Stimulated activated CD4-positive, alpha-beta T cell treated with anti-CD3 and anti-CD28 coated beads, Interleukin-4, amount 100 ng/mL, for 48 hours (primary cell): Measurements from ENCODE around the gene CHD5.
A peak's percentile ranks its signal among the peaks of the same experiment; 100 is the strongest.

Experiments used
- DNase-seq, 2 donors: peaks; one replicate each; pipeline ENCODE4 v3.0.0-alpha.2; 2020; ENCODE audit warnings: low read depth in 2 of 2

The CHD5 gene

DNA sequence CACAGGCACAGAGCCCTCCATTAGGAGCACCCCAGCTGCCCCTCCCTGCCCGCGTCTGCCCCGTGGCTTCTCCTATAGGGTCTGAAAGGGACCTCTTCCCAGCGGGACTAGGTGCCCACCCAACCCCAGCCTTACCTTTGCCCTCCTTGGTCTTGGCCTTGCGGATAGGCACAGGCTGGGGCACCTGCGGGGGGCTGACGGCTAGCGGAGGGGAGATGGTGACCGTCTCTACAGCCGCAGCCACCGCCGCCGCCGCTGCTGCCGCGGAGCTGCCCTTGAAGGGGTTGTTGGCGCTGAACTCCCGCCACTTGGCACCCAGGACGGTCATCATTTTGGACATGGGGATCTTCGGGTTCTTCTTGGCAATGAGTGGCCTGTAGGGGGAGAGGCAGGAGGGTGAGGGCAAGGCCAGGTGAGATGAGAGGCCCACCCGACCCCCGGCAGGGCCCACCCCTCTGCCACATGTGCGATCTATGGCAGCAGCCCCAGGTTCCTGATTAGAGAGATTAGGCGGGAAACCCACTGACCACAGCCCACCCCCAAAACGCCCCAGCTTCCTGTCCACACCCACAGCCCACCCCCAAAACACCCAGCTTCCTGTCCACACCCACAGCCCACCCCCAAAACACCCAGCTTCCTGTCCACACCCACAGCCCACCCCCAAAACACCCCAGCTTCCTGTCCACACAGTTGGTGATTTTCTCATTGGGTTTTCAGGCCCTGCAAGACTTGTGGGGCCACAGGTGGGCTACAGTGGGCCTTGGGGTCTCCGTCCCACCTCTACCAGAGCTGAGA, 25.4 kb downstream of the CHD5 start:
- no peak for DNase-seq

DNA sequence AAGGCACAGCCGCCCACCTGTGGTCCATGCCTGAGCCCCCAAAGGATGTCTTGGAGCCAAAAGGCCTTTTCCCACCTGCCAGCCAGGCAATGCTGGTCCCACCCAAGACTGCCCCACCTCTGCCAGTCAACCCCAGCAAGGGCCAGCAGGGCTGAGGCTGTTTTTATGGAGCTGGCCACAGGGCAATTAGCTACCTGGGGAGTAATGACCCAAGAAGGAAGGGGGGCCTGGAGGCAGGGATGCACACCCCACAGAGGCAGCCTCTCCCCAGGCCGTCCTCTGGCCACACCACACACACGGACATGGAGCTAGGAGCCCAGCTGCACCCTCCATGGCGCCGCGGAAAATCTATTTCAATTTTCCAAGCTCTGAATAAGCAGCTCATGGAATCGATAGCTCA, 27.2 kb downstream of the CHD5 start:
- no peak for DNase-seq

DNA sequence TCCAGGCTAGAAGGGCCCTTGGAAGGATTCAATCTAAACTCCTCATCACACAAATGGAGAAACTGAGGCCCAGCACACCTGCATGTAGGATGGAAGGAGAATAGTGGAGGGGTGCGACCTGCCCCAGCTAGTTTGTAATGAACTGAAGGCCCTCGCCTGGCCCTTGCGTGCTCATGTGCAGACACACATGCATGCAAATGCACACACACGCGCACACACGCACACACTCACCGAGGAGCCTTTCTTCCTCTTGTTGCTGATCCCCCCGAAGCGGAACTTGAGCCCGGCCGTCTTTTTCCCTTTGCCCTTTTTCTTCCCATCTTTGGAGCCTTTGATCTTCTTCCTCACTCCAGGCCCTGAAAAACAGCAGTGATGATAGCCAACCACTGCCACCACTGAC, 27.9 kb downstream of the CHD5 start:
- DNase-seq, result no peak

- DNase-seq, result no peak
Observed at GRCh38 chr1:6151291-6151822, 28.8 kb downstream of the CHD5 start.

DNA sequence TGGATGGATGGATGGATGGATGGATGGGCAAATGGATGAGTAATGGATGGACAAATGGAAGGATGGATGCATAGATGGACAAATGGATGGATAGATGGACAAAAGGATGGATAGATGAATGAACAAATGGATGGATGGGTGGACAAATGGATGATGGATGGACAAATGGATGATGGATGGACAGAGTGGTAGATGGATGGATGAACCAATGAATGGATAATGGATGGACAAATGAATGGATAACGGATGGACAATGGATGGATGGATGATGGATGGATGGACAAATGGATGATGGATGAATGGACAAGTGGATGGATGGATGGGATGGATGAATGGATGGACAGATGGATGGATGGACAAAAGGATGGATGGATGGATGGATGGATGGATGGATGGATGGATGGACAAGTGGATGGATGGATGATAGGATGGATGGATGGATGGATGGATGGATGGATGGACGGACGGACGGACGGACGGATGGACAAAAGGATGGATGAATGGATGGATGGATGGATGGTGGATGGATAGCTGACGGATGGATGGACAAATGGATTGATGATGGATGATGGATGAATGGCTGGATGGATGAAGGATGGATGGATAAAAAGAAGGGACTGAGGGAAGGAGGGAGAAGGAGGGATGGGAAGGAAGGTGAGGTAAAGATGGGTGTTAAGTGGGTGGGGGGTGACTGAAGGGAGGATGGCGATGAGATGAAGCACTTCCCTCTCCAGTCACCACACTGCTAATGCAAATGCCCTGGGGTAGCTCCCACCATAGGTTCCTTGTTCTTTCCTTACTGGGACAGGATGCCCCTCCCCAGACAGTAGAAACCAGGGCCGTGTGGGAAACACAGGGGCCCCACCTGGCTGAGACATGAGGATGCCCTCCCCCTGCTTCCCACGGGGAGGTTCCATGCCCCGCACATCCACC, 29.8 kb downstream of the CHD5 start:
- no peak for DNase-seq

GRCh38 chr1:6149597-6149996, 30.5 kb downstream of the CHD5 start:
- no peak for DNase-seq

- DNase-seq, result peak; percentile 67 to 78
Observed at GRCh38 chr1:6148497-6149241, 31.5 kb downstream of the CHD5 start.

- no peak for DNase-seq
Observed at GRCh38 chr1:6145864-6146410, 34.2 kb downstream of the CHD5 start.

DNA sequence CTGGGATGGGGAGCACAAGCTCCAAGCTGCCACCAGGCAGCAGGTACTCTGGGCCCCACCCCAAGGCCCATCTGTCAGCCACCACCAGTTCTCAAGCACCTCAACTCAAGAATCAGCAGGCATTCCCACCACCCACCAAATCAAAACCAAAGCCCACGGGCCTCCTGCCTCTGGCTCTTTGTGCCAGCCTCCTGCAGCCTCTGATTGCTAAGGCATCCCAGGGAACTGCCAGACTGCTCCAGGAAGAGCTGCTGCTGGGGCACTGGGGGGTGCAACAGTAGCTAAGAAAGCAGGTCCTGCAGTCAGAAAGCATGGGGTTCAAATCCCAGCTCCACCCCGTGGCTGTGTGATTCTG, 34.7 kb downstream of the CHD5 start:
- no peak for DNase-seq

DNA sequence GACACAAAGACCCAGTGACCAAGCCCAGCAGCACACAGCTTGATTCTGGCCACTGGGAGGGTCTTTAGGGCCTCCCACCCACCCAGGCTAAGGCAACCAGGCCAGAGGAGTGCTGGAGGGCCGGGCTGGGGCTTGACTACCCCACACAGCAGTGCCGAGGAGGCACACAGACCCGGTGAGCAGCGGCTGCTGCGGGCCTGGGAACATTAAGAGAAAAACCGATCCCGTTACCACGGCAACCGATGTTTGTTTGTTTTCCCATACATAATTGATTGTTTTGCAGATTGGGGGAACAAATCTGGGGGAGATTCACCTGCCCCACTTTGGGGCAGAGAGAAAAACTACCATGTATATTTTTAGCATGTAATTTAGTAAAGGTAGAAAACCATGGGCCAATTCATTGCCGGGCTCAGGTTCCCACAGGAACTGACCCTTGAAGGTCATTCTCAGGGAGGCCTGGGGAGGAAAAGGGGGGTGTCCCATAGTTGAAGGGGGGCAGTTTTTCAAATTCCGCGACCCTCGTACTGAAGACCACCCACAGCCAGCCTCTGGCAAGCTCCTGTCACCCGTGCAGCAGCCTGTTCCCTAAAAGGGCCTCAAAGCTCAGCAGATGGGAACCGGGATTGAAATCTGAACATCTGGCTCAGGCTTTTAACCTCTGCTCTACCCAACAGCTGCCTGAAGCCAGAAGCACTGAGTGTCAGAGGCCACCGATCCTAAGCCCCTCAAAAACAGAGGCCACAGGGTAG, 35.3 kb downstream of the CHD5 start:
- DNase-seq, result no peak

DNA sequence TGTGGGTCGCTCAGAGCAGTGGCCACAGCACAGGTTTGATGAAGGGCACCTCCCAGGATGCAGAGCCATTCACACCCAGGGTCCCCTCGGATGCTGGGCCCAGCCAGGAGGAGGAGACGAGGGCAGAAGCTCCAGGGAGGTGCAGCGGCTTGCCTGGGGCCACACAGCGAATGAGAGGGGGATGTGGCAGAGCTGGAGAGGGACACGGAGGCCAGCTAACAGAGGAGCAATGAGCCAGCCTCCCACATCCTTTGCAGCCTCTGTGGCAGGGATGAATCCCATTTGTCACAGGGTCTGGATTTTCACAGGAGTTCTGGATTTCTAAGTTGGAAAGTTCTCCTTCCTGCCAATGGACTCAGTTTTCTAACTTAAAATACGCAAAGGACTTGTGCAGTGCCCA, 35.9 kb downstream of the CHD5 start:
- no peak for DNase-seq

DNA sequence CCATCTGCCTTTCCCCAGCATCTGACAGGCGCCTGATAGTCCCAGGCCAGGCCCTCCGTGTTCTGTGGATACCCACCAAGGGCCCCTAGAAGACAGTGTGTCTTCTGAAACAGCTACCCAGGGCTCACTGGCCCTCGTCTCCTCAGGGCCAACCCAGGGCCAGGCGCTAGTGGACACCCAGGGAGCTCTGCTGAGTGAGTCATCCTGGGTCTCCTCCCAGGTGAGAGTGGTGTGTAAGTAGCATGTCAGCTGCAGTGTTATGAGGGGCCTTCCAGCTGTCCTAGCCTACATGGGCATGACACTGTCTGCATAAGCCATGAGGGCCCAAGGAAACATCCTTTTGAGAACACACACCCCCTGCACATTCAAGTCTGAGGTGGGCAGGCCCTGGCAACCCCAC, 36.7 kb downstream of the CHD5 start:
- no peak for DNase-seq

- DNase-seq, result no peak
Observed at GRCh38 chr1:6142734-6143133, 37.4 kb downstream of the CHD5 start.

DNA sequence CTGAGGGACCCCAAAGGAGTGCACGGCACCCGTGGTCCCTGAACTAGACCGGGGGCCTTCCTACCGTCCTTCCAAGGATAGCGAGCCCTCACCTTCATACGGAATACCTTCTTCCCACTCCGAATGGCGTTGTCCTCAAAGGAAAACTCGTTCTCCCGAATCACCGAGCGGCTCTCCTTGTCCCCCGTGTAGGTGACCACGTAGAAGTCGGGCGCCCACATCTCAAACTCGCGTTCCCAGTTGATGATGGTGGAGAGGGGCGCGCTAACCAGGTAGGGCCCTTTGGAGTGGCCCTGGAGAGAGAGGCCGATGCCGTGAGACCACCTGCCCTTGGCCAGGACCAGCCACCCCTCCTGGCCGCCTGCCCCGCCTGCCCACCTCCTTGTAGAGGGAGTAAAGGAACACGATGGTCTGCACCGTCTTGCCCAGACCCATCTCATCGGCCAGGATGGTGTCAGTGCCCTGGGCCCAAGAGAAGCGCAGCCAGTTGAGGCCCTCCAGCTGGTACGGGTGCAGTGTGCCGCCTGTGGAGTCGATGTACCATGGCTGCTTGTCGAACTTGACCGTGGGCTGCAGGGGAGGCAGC, 38.0 kb downstream of the CHD5 start:
- DNase-seq, result no peak

DNA sequence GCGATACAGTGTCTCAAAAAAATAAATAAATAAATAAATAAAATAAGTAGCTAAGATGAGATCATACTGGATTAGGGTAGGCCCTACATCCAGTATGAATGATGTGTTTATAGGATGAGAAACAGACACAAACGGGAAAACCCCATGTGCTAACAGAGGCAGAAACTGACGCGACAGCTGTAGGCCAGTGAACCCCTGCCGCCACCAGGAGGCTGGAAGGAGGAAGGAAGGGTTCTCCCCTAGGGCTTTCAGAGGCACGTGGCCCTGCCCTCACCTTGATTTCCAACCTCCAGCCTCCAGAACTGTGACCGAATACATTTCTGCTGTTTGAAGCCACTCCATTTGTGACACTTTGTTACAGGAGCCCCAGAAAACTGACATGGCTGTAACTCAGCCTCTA, 38.5 kb downstream of the CHD5 start:
- peak in 1 of 2 donors; percentile 27 for DNase-seq

- no peak for DNase-seq
Observed at GRCh38 chr1:6140413-6140812, 39.7 kb downstream of the CHD5 start.

GRCh38 chr1:6137758-6138157, 42.4 kb downstream of the CHD5 start:
- DNase-seq, result no peak

- DNase-seq, result no peak
Observed at GRCh38 chr1:6136516-6137220, 43.5 kb downstream of the CHD5 start.

- no peak for DNase-seq
Observed at GRCh38 chr1:6134741-6135510, 45.2 kb downstream of the CHD5 start.
